ENCODE measurements around the gene NCK2.

DNA sequence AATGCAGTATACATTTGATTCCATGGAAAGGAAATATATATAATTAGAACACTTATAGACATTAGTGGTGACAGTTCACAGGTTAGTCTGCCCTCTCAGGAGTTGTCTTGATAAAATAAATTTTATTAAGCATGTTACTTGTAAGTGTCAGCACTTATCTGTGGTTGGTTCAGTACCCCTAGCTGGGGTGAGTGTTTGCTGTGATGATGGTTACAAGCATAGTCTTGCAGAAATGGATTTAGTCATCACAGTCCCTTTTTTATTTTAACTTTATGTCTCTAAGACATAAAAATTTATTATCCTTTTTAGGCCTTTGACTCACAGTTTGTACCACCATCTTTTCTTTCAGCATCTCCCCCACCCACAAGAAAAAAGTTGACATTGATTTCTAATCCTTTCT lies 52.1 kb downstream of the NCK2 start:
- TF ChIP-seq, protein P1, sequence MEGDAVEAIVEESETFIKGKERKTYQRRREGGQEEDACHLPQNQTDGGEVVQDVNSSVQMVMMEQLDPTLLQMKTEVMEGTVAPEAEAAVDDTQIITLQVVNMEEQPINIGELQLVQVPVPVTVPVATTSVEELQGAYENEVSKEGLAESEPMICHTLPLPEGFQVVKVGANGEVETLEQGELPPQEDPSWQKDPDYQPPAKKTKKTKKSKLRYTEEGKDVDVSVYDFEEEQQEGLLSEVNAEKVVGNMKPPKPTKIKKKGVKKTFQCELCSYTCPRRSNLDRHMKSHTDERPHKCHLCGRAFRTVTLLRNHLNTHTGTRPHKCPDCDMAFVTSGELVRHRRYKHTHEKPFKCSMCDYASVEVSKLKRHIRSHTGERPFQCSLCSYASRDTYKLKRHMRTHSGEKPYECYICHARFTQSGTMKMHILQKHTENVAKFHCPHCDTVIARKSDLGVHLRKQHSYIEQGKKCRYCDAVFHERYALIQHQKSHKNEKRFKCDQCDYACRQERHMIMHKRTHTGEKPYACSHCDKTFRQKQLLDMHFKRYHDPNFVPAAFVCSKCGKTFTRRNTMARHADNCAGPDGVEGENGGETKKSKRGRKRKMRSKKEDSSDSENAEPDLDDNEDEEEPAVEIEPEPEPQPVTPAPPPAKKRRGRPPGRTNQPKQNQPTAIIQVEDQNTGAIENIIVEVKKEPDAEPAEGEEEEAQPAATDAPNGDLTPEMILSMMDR (IDR thresholded peaks at IDR 0.05), result no peak
- TF ChIP-seq EP300 (IDR thresholded peaks at IDR 0.05), result no peak
